ENCODE results near the gene RGS19.
A peak's percentile ranks its signal among the peaks of the same experiment; 100 is the strongest.
"Not testable (repeated sequence)": the region's sequence is repeated elsewhere in the genome, so short reads cannot be mapped to it uniquely, and the experiment has no call there.

The RGS19 gene

GRCh38 chr20:64079273-64080012, at the start of gene RGS19:
RGS19 (minus strand) TSS chr20:64079518; CDS start chr20:64076886, 2,632 bp downstream.
- DNase-seq: peak; percentile 67 to 70

GRCh38 chr20:64123517-64123916, 44.2 kb upstream of the RGS19 start:
- DNase-seq: not testable (repeated sequence)

- DNase-seq: not testable (repeated sequence)
Measured at GRCh38 chr20:64122927-64123326, 43.6 kb upstream of the RGS19 start.

- no peak for DNase-seq
Measured at GRCh38 chr20:64121586-64121985, 42.3 kb upstream of the RGS19 start.

- DNase-seq: no peak
Measured at GRCh38 chr20:64119681-64120341, 40.5 kb upstream of the RGS19 start.

- DNase-seq: no peak
Measured at GRCh38 chr20:64119301-64119680, 40.0 kb upstream of the RGS19 start.

- DNase-seq: not testable (repeated sequence)
Measured at GRCh38 chr20:64117432-64117777, 38.1 kb upstream of the RGS19 start.

GRCh38 chr20:64116541-64117431, 37.5 kb upstream of the RGS19 start:
- no peak for DNase-seq

- DNase-seq: no peak
Measured at GRCh38 chr20:64116016-64116415, 36.7 kb upstream of the RGS19 start.

GRCh38 chr20:64115171-64115911, 36.0 kb upstream of the RGS19 start:
- DNase-seq: no peak

GRCh38 chr20:64114356-64114971, 35.1 kb upstream of the RGS19 start:
- no peak for DNase-seq

- DNase-seq: no peak
Measured at GRCh38 chr20:64113796-64114355, 34.6 kb upstream of the RGS19 start.

GRCh38 chr20:64113444-64113775, 34.1 kb upstream of the RGS19 start:
- no peak for DNase-seq

GRCh38 chr20:64112691-64113443, 33.5 kb upstream of the RGS19 start:
- DNase-seq: no peak

GRCh38 chr20:64111841-64112641, 32.7 kb upstream of the RGS19 start:
- DNase-seq: no peak

- no peak for DNase-seq
Measured at GRCh38 chr20:64110411-64111068, 31.2 kb upstream of the RGS19 start.

GRCh38 chr20:64109831-64110391, 30.6 kb upstream of the RGS19 start:
- no peak for DNase-seq

- no peak for DNase-seq
Measured at GRCh38 chr20:64108731-64109681, 29.7 kb upstream of the RGS19 start.
